ENCODE data around the gene ARL4D.
"Not testable (repeated sequence)": the region's sequence is repeated elsewhere in the genome, so short reads cannot be mapped to it uniquely, and the experiment has no call there.

Gene ARL4D, protein sequence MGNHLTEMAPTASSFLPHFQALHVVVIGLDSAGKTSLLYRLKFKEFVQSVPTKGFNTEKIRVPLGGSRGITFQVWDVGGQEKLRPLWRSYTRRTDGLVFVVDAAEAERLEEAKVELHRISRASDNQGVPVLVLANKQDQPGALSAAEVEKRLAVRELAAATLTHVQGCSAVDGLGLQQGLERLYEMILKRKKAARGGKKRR

DNA sequence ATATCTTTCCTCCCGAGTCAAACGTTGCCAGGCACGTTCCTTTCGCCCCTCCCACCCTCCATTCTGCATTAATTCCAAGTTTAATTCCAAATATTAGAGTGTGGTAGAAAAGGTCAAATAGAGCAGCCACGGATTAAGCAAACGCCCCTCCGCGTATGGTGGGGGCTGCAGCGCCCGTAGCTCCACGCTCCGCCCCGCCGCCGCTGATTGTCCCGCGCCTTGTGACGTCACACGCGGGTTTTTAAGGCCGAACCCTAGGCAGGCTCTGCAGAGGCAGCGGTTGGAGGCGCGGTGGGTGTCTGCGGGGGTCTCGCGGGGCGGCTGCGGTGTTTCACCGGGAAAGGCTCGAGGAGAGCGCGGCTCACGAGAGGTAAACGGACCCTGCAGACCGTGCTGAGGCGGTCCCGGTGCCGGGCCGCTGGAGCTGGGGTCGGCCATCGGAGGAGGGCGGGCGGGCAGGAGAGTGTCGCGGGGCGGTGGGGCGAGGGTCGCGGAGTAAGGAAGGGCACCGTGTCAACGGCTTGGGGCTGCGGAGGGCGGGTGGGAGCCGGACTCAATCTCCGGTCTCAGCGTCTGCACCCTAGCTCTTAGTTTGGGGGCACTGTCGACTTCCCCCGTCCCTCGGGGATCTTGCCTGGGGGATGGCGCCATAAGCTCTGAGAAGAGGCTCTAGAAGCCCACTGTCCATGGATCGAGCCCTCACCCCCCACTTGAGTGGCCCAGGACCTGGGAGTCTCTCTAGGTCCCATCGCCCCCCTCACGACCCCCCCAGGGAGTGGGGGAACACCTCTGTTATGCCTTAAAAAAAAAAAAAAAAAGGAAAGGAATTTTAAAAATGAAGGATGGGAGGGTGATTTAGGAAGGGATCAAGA lies at the start of gene ARL4D:
ARL4D (plus strand) TSS at position 270 of the 872 bp plus-strand sequence. CDS start 740 bp downstream, outside the sequence.
- peak; percentile 32 for DNase-seq

DNA sequence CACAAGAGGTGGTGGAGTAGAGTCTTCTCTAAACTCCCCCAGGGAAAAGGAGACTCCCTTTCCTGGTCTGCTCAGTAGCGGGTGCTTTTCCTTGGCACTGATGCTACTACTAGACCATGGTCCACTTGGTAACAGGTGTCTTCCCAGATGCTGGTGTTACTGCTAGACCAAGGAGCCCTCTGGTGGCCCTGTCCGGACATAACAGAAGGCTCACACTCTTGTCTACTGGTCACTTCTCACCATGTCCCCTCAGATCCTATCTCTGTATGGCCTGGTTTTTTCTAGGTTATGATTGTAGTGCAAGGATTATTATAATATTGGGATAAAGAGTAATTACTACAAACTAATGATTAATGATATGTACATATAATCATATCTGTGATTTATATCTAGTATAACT lies 49.7 kb upstream of the ARL4D start:
- DNase-seq = no peak

DNA sequence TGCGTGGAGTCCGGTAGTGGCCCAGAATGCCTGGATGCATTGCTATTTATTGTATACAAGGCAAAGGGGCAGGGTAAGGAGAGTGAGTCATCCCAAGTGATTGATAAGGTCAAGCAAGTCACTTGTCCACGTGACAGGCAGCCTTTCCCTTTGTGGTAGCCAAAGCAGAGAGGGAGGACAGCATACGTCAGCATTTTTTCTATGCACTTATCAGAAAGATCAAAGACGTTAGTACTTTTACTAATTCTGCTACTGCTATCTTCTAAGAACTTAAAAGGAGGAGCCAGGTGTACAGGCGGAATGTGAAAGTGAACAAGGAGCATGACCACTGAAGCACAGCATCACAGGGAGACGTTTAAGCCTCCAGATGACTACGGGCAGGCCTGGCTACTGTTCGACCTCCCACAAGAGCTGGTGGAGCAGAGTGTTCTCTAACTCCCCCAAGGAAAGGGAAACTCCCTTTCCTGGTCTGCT lies 47.9 kb upstream of the ARL4D start:
- no peak for DNase-seq

DNA sequence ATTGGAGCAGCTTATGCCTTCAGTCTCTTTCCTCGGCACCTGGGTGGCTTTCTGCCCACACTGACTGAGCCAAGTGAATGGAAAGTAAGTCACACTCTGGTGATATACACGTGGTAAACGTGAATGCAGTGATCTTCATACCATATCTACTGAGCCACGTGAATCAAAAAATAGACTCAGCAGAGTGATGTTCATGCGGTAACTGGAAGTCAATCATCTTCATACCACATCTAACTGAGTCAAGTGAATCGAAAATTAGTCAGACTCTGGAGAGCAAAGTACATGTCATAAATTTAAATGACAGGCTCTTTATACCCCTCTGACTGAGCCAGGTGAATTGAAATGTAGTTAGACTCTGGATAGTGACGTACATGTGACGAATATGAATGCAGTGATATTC lies 47.1 kb upstream of the ARL4D start:
- DNase-seq = no peak

DNA sequence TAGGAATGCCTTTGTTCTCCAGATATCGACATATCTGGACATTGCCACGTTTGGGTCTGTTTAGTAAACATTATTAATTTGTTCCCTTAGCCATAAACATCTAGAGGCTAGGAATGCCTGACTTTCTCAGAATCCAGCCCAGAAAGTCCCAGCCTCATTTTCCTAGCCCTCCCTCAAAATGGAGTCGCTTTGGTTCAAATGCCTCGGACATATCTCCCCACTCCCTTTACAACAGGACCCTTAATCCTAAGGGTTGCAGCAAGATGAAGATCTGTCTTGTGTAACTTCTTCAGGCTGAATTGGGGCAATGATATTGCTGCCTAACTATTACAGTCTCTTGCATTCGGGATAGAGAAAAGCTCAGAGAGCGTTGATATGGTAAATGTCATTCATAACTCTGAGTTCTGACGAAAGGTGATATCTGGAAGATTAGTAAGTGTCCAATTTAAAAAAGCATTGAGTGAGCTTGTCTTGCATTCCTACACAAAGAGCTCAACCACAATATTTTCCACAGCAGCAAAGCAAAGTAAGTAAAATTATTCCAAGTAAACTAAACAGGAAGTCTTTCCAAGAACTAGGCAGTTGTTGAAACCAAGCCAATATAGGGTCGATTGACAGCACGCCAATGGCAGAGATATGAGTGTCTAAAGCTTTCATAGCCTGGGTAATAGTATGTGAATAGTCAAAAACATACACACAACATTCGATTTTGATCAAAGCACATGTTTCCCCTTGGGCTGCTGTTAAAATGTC lies 46.0 kb upstream of the ARL4D start:
- DNase-seq = no peak

DNA sequence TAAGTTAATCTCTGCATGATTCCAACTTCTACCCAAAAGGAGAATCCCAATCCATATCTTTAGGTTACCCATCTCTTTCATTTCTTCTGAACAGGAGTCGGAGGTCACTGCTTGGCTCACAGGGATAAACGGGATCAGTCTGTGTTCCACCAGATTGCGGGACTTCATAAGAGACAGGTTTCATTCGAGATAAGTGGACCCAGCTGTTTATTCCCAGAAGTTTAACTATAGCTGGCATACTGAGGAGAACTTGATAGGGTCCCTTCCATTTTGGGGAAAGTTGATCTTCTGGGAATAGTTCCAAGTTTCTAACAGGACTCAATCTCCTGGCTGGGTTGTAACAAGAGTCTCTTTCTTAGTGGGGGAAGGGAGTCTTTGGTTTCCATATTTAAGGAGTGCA lies 45.4 kb upstream of the ARL4D start:
- no peak for DNase-seq

DNA sequence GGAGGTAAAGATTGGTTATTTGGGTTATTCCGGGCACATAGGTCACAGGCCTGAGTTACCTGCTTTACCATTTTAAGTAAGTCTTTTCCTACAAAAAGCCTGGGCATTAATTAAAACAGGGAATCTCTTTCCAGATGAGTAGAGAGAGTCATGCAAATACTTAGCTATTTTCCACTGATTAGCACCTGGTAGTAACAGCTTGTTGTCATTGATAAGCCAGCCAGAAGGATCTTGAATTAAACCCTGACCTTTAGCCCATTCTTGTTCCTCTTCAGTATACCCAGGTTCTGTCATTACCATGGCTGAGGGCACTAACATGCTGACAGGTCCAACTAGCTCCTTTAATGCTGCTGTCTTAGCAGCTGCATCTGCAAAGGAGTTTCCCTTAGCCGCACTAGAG lies 44.4 kb upstream of the ARL4D start:
- DNase-seq = no peak

DNA sequence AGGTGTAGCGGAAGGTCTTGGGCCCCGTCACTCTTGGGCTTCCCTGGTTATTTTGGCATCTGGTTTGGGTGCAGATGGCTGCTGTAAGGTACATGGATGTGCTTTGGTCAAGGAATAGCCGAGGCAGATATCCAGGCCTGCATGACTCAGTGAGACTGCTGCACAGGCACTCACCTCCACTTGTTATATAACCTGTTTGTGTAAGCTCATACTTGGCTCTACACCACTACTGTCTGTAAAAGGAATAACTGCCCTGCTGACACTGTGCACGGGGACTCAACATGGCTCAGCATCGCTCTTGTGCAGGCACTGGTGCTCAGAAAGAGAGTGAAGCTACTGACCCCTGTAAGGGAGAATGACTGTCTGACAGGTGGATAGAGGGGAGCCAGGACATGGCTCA lies 42.3 kb upstream of the ARL4D start:
- no peak for DNase-seq

DNA sequence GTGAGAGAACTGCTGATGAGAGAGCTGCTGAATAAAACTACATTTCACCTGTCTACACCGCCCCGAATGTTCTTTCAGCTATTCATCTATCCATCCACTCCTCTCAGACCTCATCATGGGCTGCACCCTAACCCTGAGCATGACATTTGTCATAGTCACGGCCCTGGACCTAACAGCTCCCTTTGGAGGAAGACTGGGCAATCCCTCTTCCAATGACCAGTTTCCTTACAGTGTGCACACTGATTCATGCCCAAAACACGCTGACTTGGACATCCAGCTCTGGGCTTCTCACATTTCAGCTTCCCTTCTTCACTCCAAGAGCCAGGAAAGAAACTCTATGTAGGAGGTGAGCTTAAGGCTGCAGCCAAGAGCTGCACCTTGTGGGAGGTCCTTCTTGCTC lies 41.8 kb upstream of the ARL4D start:
- DNase-seq = no peak

DNA sequence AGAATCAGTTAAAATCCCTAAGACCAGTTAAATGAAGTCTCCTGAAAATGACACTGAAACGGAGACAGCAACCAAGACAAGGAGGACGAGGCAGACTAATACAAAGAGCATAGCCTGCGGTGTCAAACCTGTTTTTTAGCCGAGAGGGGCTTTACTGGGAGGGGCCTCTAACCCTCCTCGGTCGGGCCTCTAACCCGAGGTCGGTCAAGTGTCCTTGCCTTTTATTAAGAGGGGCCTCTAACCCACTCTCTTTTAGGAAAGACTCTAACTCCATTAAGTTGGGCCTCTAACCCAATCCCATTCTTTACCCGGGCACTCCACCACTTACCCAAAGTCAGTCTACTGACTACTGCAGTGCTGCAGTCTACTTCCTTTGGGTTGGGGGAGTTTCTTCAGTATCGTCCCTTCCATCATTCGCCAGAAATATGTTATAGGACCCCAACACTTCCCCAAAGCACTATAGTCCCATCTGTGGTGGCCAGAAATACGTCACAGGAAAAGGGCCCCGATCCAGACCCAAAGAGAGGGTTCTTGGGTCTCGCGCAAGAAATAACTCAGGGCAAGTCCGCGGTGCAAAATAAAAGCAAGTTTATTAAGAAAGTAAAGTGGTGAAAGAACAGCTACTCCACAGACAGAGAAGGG lies 39.2 kb upstream of the ARL4D start:
- no peak for DNase-seq

DNA sequence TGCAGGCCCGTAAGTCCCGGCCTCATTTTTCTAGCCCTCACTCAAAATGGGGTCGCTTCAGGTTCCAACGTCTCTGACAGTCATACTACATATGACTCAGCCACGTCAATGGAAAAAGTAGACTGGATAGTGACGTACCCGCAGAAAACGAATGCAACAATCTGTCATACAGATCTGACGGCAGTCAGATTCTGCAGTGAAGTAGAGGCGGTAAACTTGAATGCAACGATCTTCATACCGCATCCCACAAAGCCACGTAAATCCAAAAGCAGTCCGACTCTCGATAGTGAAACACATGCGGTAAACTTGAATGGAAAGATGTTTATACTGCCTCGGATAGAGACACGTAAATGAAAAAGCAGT lies 38.4 kb upstream of the ARL4D start:
- peak; percentile 13 for DNase-seq

DNA sequence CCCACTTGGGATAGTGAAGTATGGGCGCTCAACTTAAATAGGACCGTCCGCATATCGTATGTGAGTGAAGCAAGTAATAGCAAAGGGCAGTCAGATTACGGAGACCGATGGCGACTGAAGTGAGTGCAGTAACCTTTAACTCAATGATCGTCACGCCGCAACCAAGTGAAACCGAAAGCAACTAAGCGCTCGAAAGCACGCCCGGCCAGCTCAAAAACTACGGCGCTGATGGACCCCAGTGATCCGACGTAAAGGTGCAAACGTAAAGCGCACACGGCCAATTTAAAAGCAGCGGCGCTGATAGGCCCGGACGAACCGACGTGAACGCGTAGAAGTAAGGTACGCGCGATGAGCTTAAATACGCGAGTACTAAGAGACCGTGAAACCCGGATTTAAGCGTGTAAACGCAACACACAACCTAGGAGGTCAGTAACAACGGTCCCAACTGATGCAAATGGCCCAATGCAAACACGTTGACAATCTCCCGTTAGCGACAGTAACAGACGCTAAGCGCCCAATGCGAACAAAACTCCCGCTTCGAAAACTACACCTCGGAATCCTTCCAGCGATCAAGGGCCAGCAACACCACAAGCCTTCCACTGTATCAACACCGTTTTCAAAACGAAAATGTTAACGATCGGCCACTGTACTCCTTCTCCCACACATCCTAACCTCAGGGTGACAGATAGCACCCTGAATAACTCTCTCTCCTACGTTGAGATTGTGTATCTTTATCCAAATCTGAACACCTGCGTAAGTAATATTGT lies 37.9 kb upstream of the ARL4D start:
- DNase-seq = peak; percentile 85

DNA sequence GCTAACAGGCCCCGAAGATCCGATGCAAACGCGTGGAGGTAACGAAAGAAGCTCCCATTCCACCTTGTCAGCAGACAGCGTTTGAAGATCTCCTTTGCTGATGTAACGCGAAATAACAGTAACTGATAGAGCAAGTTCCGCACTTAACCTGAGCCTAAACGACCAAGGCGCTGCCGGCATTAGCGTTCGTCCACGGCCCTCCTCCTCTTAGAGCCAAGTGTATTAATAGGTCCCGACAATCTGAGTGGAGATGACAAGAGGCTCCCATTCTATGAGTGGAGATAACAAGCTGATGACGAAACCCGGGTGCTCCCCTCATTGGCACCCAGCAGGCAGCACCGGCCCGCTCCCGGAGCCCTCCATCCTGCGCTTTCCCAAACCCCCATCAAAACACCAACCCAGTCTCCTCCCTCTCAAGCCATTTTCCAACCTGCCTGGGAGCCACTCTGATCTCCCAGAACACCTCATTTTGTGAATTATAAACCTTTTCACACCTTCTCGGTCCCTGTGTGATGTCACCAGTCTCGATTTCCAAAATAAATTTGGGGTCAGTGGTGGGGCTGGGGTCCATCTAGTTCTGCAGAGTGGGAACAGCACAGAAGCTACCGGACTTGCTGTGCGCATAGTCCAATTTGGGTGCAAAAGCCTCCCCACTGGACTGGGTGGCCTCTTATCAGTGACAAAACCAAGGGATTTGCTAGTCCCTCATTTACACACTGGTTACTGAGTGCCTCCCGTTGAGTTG lies 35.4 kb upstream of the ARL4D start:
- no peak for DNase-seq

DNA sequence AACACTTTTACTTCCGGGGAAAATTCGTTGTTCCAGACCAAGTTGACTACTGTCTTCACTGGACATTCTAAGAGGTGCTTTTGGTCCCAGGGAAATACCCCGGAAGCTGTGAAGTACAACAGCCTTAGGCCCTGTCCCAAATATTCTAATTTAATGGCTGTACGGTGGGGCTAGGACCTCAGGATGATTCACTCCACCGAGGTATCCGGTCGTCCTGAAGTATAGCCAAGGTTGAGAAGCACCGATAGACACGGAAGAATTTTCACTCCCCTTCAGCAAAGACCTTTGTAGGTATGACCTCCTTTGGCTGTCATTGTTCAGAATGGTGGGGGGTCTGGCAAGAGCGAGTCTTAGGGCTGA lies 34.9 kb upstream of the ARL4D start:
- no peak for DNase-seq

DNA sequence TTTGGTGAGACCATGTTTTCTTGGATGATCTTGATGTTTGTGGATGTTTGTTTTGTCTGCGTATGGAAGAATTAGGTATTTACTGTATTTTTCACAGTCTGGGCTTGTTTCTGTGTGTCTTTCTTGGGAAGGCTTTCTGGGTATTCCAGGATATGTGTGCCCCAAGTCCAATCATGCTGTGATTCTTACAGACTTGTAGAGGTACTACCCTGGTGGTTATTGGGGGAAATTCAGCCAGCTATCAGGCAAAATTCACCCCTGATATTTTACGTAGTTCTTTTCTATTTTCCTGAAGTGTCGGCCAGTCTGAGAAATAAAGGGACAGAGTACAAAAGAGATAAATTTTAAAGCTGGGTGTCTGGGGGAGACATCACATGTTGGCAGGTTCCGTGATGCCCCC lies 33.4 kb upstream of the ARL4D start:
- no peak for DNase-seq

DNA sequence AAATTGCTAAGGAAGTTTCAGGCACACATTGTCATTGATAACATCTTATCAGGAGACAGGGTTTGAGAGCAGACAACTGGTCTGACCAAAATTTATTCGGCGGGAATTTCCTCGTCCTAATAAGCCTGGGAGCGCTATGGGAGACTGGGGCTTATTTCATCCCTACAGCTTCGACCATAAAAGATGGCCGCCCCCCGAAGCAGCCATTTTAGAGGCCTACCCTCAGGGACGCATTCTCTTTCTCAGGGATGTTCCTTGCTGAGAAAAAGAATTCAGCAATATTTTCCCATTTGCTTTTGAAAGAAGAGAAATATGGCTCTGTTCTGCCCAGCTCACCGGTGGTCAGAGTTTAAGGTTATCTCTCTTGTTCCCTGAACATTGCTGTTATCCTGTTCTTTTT lies 32.9 kb upstream of the ARL4D start:
- DNase-seq = not testable (repeated sequence)

DNA sequence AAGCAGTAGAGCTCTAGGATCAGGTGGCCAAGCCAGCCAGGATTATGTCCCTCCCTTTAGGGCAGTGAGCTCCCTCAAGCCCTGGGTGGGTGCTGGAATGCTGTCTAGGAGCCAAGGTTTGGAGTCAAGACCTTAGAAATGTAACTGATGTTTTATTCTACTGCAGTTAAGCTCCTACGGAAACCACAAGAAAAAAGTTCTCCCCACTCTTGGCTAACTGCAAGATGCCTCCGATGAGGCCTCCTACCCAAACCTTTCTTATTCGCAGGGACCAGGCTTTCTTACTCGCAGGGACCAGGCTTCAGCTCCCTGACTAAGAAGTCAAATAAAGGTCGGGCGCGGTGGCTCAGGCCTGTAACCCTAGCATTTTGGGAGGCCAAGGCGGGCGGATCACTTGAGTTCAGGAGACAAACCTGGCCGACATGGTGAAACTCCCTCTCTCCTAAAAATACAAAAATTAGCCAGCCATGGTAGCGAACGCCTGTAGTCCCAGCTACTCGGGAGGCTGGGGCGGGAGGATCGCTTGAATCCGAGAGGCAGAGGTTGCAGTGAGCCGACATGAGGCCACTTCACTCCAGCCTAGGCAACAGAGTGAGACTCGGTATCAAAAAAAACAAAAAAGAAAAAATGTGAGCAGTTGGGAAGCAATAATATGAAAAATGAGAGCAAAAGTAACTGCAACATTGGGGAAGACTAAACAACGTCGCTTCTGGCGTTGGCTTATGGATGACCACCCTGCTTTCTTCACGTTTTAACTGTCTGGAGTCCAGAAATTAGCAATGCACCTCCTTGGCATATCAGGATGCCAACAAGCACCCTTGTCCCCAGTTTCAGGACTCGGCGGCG lies 31.7 kb upstream of the ARL4D start:
- no peak for DNase-seq

DNA sequence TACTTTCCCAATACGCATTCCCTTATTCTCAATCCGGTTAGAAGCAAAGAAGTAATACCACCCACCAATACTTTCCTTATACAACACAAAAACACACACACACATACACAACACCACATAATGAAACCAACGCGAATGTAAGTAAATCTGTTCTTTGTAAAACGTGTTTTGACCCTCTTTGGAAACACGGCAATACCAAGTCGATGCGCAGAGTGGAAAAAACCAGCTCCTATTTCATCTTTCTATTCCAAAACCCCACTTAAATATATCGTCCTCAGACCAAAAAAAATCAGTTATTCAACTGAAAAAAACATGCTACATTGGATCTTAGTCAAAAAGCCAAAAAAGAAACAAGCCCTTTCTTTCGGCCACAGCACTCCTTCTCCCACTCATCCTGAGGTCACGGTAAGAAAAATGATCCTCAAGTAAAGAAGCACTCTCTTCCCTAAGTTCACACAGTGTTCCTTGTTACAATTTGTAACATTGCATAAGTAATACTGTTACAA lies 31.0 kb upstream of the ARL4D start:
- DNase-seq = peak; percentile 72

DNA sequence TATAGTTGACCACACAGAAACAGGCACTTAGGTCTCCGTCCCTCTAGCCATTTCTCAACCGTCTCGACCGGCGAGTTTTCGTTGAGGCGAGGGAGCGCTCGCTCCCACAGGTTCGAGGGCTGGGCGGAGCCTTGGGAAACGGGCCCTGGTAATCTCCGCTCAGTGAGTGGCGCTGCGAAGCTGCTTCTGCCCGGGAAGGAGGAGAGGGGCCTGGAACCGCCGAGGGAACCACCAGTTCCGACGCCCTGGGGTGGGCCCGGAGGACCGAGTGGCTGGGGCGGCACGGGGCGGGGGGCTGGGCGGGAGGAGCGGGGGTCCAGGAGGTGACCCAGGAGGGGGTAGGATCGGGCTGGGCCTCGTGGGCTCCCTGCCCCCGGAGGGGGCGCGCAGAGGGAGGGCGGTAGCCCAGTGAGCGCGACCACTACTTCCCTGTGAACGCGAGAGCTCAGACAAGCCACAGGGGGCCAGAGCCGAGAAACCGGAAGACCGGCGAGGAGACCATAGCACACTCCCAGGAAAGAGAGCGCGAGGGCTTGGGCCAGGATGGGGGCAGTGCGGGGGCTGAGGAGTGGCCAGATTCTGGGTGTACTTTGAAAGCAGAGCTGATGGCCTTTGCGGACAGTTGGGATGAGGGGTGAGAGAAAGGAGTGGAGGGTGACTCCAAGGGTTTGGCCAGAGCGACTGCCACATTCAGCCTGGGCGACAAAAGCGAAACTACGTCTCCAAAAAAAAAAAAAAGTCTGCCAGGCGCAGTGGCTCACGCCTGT lies 29.9 kb upstream of the ARL4D start:
- peak; percentile 68 for DNase-seq

DNA sequence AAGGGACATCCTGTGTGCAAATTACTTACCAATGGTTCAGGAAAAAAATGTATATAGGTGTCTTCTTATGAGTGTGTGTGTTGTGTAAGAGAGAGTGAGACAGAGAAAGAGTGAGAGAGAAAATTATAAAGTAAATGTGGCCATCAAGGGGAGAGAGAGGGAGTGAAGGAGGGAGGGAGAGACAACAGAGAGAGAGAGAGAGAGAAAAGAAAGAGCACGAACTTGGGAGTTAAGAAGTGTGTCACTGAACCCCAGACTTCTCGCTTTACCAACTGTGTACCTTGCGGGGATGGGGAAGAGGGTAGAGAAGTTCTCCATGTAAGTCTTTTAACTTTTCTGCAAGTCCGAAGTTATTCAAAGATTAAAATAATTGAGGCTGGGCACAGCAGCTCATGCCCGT lies 28.8 kb upstream of the ARL4D start:
- DNase-seq = no peak

Measured in NCI-H2029 (cell line).